AG04449 (cell line): ENCODE results near the gene HID1.

Experiments used
- CTCF ChIA-PET: fragments of 350-600 bp; formaldehyde crosslinking; extraction: SDS; loops from one replicate; lab custom pipeline; 2021; ENCODE audit warnings: antibody characterized with exemption; lab: Yijun Ruan, JAX
- POLR2A ChIA-PET: fragments of 400-600, 350-600 bp; formaldehyde crosslinking; extraction: SDS; loops from one replicate; lab custom pipeline; 2020; ENCODE audit warnings: antibody characterized with exemption, inconsistent platforms; lab: Yijun Ruan, JAX
- DNase-seq: peaks from one replicate; pipeline ENCODE4 v3.0.0-alpha.2; 2010; ENCODE audit warnings: low read depth, low spot score
- H3K4me3 ChIP-seq: 2 replicates; pipeline ENCODE4 v1.5.1; 2011; ENCODE audit warnings: low read depth, mild to moderate bottlenecking, control low read depth, low read length
- CTCF ChIP-seq: IDR thresholded peaks from one replicate; pipeline ENCODE4 v1.5.1; 2011; ENCODE audit warnings: mild to moderate bottlenecking, moderate library complexity, low read length, control low read depth, inconsistent platforms; ENCODE audit not compliant: insufficient read depth; ENCODE audit errors: missing control alignments

The HID1 gene

GRCh38 chr17:74981979-74982662 is 9.6 kb upstream of the HID1 start:
- POLR2A ChIA-PET = interaction anchor here (0.7 kb wide), 1 partner anchor 29 kb away, joined by 3 read pairs; no protein-coding TSS in a partner anchor
- no peak for TF ChIP-seq CTCF
- CTCF ChIA-PET = interaction anchor here (0.7 to 3.2 kb wide), 4 partner anchors 11 to 22 kb away, joined by 3 to 22 read pairs (median 4); no protein-coding TSS in a partner anchor
- peak overlapping the region; percentile 72 for H3K4me3 ChIP-seq
- no peak for DNase-seq

DNA sequence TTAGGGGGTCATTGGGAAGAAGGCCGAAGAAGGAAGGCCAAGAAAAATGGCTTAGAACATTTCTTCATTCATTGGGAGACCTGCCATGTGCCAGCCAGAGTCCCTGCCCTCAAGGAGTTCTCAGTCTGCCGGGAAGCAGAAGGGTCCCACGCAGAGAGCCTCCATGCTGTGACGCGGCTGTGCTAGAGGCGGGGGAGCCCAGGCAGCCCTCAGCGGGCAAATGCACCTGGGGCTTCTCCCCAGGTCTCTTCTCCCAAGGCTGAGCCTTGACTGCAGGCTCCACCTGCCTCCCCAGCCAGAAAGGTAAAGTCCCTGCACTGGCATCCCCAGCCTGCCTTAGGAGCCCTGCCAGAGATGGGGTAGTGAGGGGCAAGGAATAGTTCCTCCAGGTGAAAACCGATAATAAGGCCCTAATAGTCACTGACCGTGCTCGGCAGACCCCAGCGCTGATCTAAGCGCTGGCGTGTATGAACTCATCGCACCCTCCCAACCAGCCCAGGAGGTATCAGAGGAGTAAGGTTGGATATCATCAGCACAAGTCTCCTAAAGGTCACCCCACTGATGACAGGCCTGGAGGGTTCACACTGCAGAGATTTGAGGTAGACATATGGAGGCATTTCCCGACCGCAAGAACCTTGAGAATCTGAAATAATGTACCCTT is 8.9 kb upstream of the HID1 start:
- ChIA-PET CTCF (no interaction called here), POLR2A (no interaction called here)
- no peak for TF ChIP-seq CTCF
- DNase-seq = no peak
- H3K4me3 ChIP-seq = peak overlapping the region; percentile 72

GRCh38 chr17:74979408-74980146 is 7.0 kb upstream of the HID1 start:
- POLR2A ChIA-PET = no interaction called here
- no peak for TF ChIP-seq CTCF
- CTCF ChIA-PET = interaction anchor here (1.5 to 3.6 kb wide), 4 partner anchors 13 to 22 kb away, joined by 3 to 26 read pairs (median 4); no protein-coding TSS in a partner anchor
- no peak for DNase-seq
- no peak overlapping the region for H3K4me3 ChIP-seq

DNA sequence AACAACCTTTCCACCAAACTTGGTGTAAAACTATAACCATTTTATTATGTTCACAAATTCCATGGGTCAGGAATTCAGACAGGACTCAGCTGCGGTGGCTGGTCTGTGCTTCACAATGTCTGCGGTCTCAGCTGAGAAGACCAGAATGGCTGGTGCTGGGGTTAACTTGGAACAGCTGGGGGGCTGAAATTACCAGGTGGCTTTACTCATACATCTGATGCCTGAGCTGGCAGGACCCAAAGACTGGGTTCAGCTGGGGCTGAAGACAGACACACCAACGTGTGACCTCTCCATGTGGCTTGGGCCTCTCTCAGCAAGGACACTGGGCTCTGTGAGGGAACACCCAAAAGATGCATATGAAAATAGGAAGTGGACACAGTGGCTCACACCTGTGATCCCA is 5.7 kb upstream of the HID1 start:
- ChIA-PET CTCF (interaction anchor here (1.5 to 3.6 kb wide), 3 partner anchors 11 to 20 kb away, joined by 4 to 26 read pairs (median 4); no protein-coding TSS in a partner anchor), POLR2A (no interaction called here)
- H3K4me3 ChIP-seq = no peak overlapping the region
- DNase-seq = no peak
- TF ChIP-seq CTCF = no peak

DNA sequence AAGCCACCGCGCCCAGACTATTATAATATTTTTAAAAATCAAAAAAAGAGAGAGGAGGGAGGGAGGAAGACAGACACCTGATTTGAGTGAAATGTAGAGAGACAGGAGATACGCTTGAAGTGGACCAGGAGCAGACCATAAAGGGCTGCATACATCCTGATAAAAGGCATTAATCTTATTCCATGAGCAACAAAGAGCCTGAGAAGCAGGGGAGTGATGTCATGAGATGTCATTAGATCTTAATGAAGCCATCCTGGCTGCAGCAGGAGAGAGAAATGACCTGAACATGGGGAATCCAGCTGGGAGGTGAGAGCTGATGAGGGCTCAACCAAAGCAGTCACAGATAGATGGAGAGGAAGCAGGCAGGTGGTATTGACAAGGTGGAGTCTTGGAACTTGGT is 5.2 kb upstream of the HID1 start:
- no peak for DNase-seq
- no peak for TF ChIP-seq CTCF
- ChIA-PET POLR2A (no interaction called here), CTCF (interaction anchor here (1.6 to 3.6 kb wide), 2 partner anchors 11 to 16 kb away, joined by 4 to 26 read pairs; no protein-coding TSS in a partner anchor)
- no peak overlapping the region for H3K4me3 ChIP-seq
